Breast epithelium (tissue), 3 donors: ENCODE results near the gene VMP1.

Experiments used
- POLR2A ChIP-seq: fragments of 450-650 bp; IDR thresholded peaks from one replicate; pipeline ENCODE4 v1.6.1; 2016; ENCODE audit warnings: antibody characterized with exemption, mild to moderate bottlenecking, moderate library complexity
- TF ChIP-seq, protein P1 (sequence below), 3 donors: fragments of 450-650 bp; IDR thresholded peaks; one replicate each; pipeline ENCODE4 v1.5.1; 2016 to 2017; ENCODE audit warnings: antibody characterized with exemption in 3 of 3, mild to moderate bottlenecking in 3 of 3, moderate library complexity in 3 of 3

DNA sequence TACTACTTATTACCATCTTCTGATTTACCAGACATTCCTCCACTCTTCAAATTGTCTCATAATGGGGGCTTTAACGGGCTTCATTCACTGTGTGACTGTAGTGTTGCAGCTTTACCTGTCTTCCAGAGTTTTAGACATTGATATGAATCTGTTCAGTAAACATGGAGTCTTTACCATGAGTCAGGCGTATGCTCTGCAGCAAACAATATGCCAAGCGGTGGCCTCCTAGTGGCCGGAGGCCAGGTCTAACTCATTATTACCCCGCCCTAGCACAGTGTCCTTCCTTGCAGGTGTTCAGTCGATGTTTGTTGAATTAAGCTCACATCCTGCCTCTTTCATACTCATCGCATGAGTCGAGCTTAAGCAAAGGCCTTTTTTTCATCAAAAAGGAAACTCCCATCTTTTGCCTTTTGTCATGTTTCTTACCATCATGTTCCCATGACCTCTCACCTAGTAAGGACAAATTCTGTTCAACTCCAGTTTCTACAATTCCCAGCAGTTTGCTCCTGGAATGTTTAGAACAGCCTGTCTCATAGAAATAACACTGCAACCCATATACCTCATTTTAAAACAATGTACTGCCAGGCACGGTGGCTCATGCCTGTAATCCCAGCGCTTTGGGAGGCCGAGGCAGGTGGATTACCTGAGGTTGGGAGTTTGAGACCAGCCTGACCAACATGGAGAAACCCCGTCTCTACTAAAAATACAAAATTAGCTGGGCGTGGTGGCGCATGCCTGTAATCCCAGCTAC lies 145.9 kb downstream of the VMP1 start:
- TF ChIP-seq, protein P1, sequence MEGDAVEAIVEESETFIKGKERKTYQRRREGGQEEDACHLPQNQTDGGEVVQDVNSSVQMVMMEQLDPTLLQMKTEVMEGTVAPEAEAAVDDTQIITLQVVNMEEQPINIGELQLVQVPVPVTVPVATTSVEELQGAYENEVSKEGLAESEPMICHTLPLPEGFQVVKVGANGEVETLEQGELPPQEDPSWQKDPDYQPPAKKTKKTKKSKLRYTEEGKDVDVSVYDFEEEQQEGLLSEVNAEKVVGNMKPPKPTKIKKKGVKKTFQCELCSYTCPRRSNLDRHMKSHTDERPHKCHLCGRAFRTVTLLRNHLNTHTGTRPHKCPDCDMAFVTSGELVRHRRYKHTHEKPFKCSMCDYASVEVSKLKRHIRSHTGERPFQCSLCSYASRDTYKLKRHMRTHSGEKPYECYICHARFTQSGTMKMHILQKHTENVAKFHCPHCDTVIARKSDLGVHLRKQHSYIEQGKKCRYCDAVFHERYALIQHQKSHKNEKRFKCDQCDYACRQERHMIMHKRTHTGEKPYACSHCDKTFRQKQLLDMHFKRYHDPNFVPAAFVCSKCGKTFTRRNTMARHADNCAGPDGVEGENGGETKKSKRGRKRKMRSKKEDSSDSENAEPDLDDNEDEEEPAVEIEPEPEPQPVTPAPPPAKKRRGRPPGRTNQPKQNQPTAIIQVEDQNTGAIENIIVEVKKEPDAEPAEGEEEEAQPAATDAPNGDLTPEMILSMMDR (IDR thresholded peaks at IDR 0.05): peak; percentile 50 to 63 (median 57)
- TF ChIP-seq POLR2A: no peak
